GM18870 (cell line): Measurements from ENCODE around the gene SNX20.

Experiments
- ATAC-seq: cut with Tn5 transposase; IDR thresholded peaks from one replicate; pipeline ENCODE4 v1.9.1; 2021; ENCODE audit warnings: moderate library complexity; ENCODE audit not compliant: unreplicated experiment

The SNX20 gene

GRCh38 chr16:50664270-50664669 lies 16.8 kb downstream of the SNX20 start:
- no peak for ATAC-seq

DNA sequence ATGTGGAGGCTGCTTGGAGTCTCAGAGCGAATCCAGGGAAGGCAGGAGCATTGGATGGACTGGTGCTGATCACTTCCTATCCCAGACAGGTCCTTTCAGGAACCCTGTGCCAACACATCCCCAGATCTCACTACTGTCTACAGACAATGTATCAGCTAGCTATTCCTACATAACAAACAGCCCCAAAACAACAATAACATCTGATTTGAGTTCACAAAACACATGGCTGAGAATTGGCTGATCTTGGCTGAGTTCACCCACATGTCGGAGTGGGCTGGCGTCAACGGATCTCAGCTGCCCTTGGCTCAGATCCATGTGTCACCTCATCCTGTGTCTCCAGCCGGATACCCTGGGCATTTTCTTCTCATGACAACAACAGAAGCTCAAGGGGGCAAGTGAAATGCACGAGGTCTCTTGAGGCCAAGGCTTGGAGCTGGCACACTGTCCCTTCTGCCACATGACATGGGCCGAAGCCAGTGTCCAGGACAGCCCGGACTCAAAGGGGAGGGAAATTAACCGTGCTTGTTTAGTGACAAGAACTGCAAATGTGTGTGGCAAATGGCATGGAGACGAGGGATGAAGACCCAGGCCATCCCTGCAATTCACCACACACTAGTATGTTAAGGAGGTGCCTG lies 18.7 kb downstream of the SNX20 start:
- no peak for ATAC-seq

- ATAC-seq = no peak
Observed at GRCh38 chr16:50659806-50660205, 21.3 kb downstream of the SNX20 start.

- no peak for ATAC-seq
Observed at GRCh38 chr16:50657241-50657640, 23.9 kb downstream of the SNX20 start.

DNA sequence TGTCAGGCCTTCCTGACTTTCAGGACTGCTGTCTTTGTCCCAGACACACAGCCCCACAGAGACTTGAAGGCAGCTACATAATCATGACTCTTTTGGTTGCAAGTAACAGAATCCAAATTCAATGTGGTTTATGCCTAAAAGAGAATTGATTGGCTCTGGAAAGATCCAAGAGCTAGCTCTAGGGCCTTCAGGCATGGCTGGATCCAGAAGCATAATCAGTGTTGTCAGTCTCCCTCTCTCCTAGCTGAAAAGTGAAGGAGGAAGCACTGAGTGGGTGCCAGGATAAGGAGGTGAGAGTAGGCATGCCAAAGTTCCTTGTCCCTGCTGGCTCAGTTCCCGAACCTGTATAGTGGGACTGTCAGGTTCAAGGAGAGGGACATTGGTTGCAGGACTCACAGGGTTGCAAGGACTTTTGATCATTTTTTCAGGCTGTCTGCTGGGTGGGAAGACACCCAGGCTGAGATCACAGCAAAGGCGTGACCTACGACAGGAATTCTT lies 25.5 kb downstream of the SNX20 start:
- ATAC-seq = no peak

- no peak for ATAC-seq
Observed at GRCh38 chr16:50653633-50654519, 27.2 kb downstream of the SNX20 start.

- no peak for ATAC-seq
Observed at GRCh38 chr16:50652836-50653425, 28.2 kb downstream of the SNX20 start.

- ATAC-seq = no peak
Observed at GRCh38 chr16:50651835-50652438, 29.2 kb downstream of the SNX20 start.

GRCh38 chr16:50646345-50646744 lies 34.8 kb downstream of the SNX20 start:
- no peak for ATAC-seq

- ATAC-seq = no peak
Observed at GRCh38 chr16:50645563-50646220, 35.4 kb downstream of the SNX20 start.

DNA sequence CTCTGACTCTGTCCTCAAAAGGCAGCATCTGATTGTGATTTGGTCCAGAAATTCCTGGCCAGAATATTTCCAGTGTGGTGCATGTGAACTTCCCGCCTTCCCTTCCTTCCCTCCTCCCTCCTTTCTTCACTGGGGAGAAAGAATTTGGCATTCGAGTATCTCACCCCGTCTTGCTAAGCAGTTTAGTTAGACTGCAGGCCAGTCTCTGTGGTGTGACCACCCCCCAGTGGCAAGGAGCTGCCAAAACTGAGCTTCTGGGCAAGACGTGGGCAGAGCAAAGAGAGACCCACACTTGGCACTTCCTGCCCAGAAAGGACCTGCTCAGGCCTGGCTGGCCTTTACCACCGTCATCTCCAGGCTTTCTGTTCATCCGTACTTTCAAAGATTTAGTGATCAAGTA lies 36.4 kb downstream of the SNX20 start:
- ATAC-seq = no peak

- no peak for ATAC-seq
Observed at GRCh38 chr16:50644245-50644644, 36.9 kb downstream of the SNX20 start.

DNA sequence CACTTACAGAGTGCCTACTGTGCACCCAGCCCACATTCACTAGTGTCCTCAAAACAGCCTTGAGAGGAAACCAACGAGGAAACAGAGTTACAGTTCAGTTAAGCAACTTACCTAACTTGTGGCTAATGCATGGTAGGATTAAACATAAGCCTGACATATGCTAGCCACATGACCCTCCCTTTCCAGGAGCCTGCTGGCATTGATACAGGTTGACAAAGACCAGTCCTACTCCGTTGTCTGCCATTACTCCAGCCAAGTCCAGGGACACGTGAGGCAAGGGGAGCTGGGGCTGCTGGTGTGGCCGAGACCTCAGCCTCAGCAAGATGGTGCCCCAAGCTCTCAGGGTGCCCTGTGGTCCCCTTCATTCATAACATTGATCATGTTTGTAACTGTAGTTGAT lies 37.9 kb downstream of the SNX20 start:
- no peak for ATAC-seq

DNA sequence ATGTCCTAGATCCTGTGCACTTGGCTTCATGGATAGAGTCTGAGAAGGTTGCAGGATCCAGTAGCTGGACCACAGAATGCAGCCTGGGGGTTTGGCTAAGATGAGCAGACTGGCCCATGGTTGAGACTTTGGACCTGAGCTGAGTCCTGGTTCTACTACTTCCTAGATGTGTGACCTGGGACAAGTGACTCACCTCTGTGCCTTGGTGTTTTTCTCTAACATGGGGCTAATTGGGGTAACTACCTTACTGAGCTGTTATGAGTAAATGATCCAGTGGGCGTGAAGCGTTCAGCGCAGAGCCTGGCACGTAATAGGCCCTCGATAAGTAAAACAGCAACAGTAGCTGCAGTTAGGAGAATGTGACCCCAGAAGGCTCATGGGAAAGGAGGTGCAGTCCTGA lies 38.8 kb downstream of the SNX20 start:
- no peak for ATAC-seq

DNA sequence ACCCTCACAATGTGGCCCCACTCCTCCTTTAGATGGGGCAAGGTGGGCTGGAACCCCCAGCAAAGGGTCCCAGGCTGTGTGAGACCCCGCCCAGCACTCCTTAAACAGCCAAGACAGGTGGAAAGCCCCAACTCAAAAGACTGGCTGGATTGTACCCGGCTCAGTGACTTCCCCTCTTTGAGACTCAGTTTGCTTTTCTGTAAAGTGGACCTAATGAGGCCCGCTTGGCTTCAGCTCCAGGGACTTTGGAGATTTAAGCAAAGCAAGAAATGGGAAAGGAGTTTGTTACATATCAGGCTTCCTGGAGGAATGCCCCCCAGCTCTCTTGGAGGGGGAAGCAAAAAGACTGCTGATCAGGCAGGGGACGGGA lies 39.3 kb downstream of the SNX20 start:
- ATAC-seq = no peak

DNA sequence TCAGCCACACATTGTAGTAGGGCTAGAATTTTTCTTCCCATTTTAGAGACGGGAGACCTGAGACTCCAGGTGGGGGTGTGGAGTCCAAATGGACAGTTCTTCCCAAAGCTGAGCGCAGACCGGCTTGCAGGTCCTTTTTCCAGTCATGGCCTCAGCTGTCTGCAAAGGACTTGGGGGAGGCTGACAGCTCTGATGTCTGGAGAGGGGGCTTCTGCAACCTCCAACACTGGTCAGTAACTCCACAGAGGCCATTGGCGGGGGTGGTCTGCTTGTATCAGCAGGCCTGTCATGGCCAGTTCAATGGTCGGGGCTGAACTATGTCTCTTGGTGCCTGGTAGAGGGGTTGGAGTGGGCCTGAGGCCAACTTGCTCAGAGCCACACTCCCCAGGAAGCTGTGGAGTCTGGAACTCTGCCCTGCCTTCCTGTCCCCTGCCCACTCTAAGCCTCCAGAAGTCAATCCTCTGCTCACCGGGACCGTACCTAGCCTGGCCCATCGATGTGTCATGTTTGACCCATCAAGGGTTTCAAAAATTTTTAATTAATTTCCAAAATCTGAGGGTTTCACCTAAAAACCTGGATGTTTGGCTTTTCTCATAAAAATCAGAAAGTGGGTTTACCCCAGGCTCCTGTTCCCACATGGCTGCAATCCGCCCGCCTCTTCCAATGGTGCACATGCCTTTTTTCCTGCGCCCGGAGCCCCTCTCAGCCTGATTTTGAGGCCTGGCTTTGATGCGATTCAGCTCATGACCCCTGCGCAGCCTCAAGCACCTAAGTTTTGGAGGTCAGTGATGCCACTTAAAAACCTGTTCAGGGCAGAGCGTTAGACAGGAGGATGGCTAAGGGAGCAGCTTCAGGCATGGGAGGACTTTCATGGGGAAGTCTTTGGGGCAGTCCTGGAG lies 39.9 kb downstream of the SNX20 start:
- no peak for ATAC-seq

DNA sequence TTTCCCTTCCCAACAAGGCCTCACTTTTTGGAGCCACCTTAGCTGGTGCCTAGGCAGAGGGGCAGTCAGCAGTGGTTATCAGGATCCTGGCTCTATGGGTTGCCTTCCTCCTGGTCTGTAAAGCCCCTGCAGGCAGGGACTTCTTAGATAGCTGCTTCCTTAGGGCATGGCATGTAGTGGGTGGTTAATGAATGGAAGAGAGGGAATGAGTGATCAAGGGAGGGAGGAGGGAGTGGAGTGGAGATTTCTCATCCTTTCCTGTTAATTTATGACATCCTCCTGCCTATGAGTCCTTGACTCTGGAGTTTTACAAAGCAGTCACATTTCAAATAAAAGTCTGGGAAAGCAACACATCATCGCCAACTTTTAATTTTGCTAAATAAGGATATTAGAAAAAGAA lies 40.7 kb downstream of the SNX20 start:
- no peak for ATAC-seq

DNA sequence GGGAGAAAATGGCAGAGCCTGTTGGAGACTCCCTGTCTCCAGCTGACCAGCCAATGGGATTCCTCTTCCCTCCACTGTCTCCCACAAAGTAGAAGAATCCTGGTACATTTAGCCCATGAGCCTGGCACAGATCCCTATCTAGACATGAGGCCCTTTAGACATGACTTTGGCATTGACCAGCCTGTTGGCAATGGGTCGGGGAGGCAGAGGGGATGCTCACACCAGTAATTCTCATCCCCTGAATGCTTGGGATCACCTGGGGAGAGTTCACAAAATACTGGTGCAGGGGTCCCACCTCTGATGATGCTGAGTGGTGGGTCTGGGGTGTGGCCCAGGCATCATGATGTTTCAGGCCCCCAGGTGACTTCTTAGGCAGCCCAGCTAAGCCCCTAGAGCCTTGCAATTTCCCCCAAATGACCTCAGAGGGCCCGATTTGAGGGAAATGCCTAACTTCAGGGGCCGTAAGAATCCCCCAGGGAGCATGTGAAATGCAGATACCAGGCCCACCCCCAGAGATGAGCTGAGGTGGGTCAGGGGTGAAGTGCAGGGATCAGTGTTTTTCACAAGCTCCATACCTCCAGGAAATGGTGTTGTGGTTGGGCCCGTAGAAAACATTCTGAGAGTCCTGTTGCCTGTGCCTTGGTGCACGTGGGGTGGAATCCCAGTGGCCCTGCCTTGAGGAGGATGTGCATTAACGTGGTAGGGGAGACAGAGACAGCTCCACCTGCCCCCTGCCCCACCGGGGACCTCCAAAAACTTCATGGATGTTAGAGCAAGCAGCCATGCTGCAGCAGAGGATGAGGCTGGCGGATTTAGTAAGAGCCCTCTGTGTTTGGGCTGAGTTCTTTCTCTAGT lies 42.1 kb downstream of the SNX20 start:
- ATAC-seq = no peak
